ENCODE measurements around the gene PRRX2.

DNA sequence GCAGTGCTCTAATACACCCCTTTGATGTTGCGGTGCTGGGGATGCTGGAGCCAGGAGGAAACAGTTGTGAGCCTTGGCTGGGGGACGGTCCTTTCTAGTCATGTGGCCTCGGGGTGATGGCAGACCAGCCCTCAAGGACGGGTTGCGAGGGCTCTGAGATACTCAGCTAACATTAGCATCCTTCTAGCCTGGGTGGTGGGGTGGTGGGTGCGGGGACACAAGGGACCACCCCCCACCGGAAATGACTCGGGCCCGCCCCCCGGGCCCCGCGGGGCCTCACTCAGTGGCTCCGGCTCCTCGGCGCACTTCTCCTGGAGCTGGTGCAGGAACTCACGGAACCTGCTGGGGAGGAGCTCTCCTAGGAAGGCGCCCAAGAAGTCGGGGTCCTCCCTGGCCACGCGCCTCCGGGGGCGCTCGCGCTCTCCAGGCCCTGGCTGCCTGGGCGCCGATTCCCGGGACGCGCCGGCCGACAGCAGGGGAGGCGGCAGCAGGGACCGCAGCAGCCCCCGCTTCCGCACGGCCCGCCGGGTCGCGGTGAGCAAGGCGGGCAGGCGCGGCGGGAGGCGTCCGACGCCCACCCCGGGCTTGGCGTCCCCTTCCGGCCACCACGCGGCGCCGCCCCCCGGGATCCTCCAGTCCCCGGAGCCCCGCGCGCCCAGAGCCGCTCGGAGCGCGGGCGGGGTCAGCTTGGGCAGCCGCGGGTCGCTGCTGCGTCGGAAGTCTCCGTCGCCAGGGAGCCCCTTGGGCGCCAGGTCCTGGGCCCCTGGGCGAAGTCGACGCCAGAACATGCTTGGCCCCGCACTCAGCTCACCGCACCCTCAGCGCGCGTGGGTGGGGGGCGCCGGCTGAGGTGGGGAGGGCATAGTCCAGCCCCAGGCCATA is 45.4 kb upstream of the PRRX2 start:
- TF ChIP-seq, protein P1, sequence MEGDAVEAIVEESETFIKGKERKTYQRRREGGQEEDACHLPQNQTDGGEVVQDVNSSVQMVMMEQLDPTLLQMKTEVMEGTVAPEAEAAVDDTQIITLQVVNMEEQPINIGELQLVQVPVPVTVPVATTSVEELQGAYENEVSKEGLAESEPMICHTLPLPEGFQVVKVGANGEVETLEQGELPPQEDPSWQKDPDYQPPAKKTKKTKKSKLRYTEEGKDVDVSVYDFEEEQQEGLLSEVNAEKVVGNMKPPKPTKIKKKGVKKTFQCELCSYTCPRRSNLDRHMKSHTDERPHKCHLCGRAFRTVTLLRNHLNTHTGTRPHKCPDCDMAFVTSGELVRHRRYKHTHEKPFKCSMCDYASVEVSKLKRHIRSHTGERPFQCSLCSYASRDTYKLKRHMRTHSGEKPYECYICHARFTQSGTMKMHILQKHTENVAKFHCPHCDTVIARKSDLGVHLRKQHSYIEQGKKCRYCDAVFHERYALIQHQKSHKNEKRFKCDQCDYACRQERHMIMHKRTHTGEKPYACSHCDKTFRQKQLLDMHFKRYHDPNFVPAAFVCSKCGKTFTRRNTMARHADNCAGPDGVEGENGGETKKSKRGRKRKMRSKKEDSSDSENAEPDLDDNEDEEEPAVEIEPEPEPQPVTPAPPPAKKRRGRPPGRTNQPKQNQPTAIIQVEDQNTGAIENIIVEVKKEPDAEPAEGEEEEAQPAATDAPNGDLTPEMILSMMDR (IDR thresholded peaks at IDR 0.05), result no peak
- no peak for TF ChIP-seq EP300 (IDR thresholded peaks at IDR 0.05)
- TF ChIP-seq POLR2AphosphoS5 (IDR thresholded peaks at IDR 0.05), result no peak
- TF ChIP-seq POLR2A (IDR thresholded peaks at IDR 0.05), result no peak

Measured in sigmoid colon (tissue), 4 donors.